GM19238 (cell line): ENCODE data around the gene GALNT17.
"Not testable (repeated sequence)": the region's sequence is repeated elsewhere in the genome, so short reads cannot be mapped to it uniquely, and the experiment has no call there.

Experiments
- DNase-seq: peaks from one replicate; pipeline ENCODE4 v3.0.0; 2011; ENCODE audit warnings: low spot score; ENCODE audit not compliant: insufficient read length

GALNT17 gene

GRCh38 chr7:71235253-71235652, 103.3 kb downstream of the GALNT17 start:
- DNase-seq = no peak

GRCh38 chr7:71236230-71237105, 104.5 kb downstream of the GALNT17 start:
- no peak for DNase-seq

- DNase-seq = no peak
These were observed 106.0 kb downstream of the GALNT17 start for GRCh38 chr7:71237945-71238344.

GRCh38 chr7:71238581-71239295, 106.8 kb downstream of the GALNT17 start:
- DNase-seq = no peak

- no peak for DNase-seq
These were observed 107.8 kb downstream of the GALNT17 start for GRCh38 chr7:71239586-71240268.

- no peak for DNase-seq
These were observed 111.9 kb downstream of the GALNT17 start for GRCh38 chr7:71243736-71244410.

GRCh38 chr7:71245038-71245437, 113.1 kb downstream of the GALNT17 start:
- no peak for DNase-seq

GRCh38 chr7:71251706-71252105, 119.8 kb downstream of the GALNT17 start:
- no peak for DNase-seq

GRCh38 chr7:71254751-71255150, 122.8 kb downstream of the GALNT17 start:
- DNase-seq = no peak

GRCh38 chr7:71255537-71256178, 123.7 kb downstream of the GALNT17 start:
- no peak for DNase-seq

- DNase-seq = no peak
These were observed 129.1 kb downstream of the GALNT17 start for GRCh38 chr7:71261066-71261465.

GRCh38 chr7:71262834-71263233, 130.9 kb downstream of the GALNT17 start:
- not testable (repeated sequence) for DNase-seq

GRCh38 chr7:71264005-71264404, 132.1 kb downstream of the GALNT17 start:
- DNase-seq = no peak

GRCh38 chr7:71266912-71267311, 135.0 kb downstream of the GALNT17 start:
- DNase-seq = no peak

GRCh38 chr7:71267734-71268469, 136.0 kb downstream of the GALNT17 start:
- DNase-seq = no peak

- no peak for DNase-seq
These were observed 138.6 kb downstream of the GALNT17 start for GRCh38 chr7:71270558-71270957.

- DNase-seq = no peak
These were observed 139.3 kb downstream of the GALNT17 start for GRCh38 chr7:71271203-71271602.

- no peak for DNase-seq
These were observed 140.9 kb downstream of the GALNT17 start for GRCh38 chr7:71272509-71273490.

- no peak for DNase-seq
These were observed 146.3 kb downstream of the GALNT17 start for GRCh38 chr7:71278257-71278656.
